CD4-positive, CD25-positive, alpha-beta regulatory T cell (primary cell): ENCODE data around the gene SIM2. TPM values are rescaled to one million over a fixed set of nuclear protein-coding genes. Genes with fewer than 3 reads are reported as not detected.
A peak's percentile ranks its signal among the peaks of the same experiment; 100 is the strongest.

ENCODE experiments used
- ATAC-seq, 2 donors: fragments of 150-1000 bp; cut with Tn5 transposase; one replicate each; pipeline ENCODE4 v1.10.0; 2021; ENCODE audit warnings: low read depth in 2 of 2, moderate number of reproducible peaks in 2 of 2, moderate library complexity in 1 of 2
- DNase-seq, 3 donors: peaks; one replicate each; pipeline versions ENCODE4 v3.0.0 to v3.0.0-alpha.2; 2012 to 2022; ENCODE audit warnings: mixed read lengths in 1 of 3
- H3K27ac ChIP-seq: one replicate; pipeline ENCODE4 v1.7.0; 2013; ENCODE audit warnings: mild to moderate bottlenecking, low read length; ENCODE audit not compliant: insufficient read depth, poor library complexity, severe bottlenecking
- H3K27me3 ChIP-seq: one replicate; pipeline ENCODE4 v1.7.0; 2013; ENCODE audit warnings: low read length; ENCODE audit not compliant: control insufficient read depth, insufficient read depth
- H3K36me3 ChIP-seq: one replicate; pipeline ENCODE4 v1.7.0; 2013; ENCODE audit warnings: mild to moderate bottlenecking, low read length, moderate library complexity; ENCODE audit not compliant: control insufficient read depth, insufficient read depth
- H3K4me1 ChIP-seq: 2 replicates; pipeline ENCODE4 v1.7.0; 2013; ENCODE audit warnings: mild to moderate bottlenecking, low read length; ENCODE audit not compliant: insufficient read depth, control insufficient read depth, poor library complexity, severe bottlenecking
- H3K4me3 ChIP-seq: one replicate; pipeline ENCODE4 v1.7.0; 2013; ENCODE audit warnings: low read depth, mild to moderate bottlenecking, low read length, moderate library complexity
- H3K9me3 ChIP-seq, 2 experiments: 1 replicate in 1 of 2; 2 replicates in 1 of 2; pipeline ENCODE4 v1.7.0; 2013; ENCODE audit warnings: low read length in 2 of 2, mild to moderate bottlenecking in 1 of 2, moderate library complexity in 1 of 2; ENCODE audit not compliant: control insufficient read depth in 2 of 2
- H3K27ac Mint-ChIP-seq, 3 donors: one replicate each; pipeline ENCODE4 v1.8.0; 2020 to 2022; ENCODE audit warnings: mild to moderate bottlenecking in 3 of 3, mixed read lengths in 3 of 3, moderate library complexity in 2 of 3
- H3K27me3 Mint-ChIP-seq: one replicate; pipeline ENCODE4 v1.8.0; 2022; ENCODE audit warnings: mild to moderate bottlenecking, mixed read lengths
- H3K36me3 Mint-ChIP-seq: one replicate; pipeline ENCODE4 v1.8.0; 2020; ENCODE audit warnings: mixed read lengths
- H3K4me1 Mint-ChIP-seq, 4 donors: one replicate each; pipeline ENCODE4 v1.8.0; 2020 to 2022; ENCODE audit warnings: mixed read lengths in 4 of 4, mild to moderate bottlenecking in 1 of 4
- H3K4me3 Mint-ChIP-seq, 4 donors: one replicate each; pipeline ENCODE4 v1.8.0; 2020 to 2022; ENCODE audit warnings: mild to moderate bottlenecking in 4 of 4, mixed read lengths in 4 of 4, moderate library complexity in 3 of 4
- H3K9me3 Mint-ChIP-seq, 7 donors: one replicate each; pipeline ENCODE4 v1.8.0; 2020 to 2022; ENCODE audit warnings: mixed read lengths in 7 of 7, mild to moderate bottlenecking in 3 of 7, moderate library complexity in 2 of 7
- polyA plus RNA-seq, 4 donors: library from polyadenylated mRNA; unstranded; fragments of 300-500 nt; fragmentation: Illumina TruSeq; gene quantifications; one replicate each; pipeline ENCODE4 v1.2.3, GENCODE V29; 2021
- total RNA-seq: library from RNA; stranded (reverse); gene quantifications from one replicate; pipeline ENCODE4 v1.2.3, GENCODE V29; 2022

Gene SIM2
- total and polyA plus RNA-seq, 5 donors from 2014 or later: 0.03 to 0.18 TPM; not detected in 3

DNA sequence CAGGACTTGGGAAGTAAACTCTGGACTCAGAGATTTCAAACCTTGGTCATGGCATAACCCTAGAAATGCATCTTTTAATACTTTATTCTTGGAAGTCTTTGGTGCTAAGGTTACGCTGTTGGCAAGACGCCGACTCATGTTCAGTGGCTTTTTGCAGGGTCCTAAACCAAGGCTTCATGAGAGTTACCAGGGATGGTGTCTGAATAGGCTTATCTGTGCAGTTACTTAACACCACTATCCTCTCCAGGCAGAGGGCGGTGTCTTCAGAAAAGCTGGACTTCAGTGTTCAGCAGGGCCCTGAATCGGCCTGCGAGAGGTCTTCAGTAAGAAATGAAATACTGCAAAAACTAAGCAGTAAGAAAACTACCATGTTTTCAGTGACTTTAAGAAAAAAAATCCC is 58.3 kb downstream of the SIM2 start:
- Histone ChIP-seq H3K9me3 (no peaks in the 10 kb centered on the region), H3K27me3 (no peaks in the 10 kb centered on the region), H3K36me3 (peaks cover 3% of the 10 kb centered on the region), H3K27ac (no peak overlapping the region), H3K4me3 (no peak overlapping the region), H3K4me1 (no peaks in the 10 kb centered on the region)
- Mint-ChIP-seq H3K9me3 (peaks cover 0 to 2% (median 0%) of the 10 kb centered on the region in 7 donors), H3K27ac (no peak overlapping the region), H3K4me3 (no peak overlapping the region), H3K27me3 (no peaks in the 10 kb centered on the region), H3K36me3 (peaks cover 41% of the 10 kb centered on the region), H3K4me1 (no peaks in the 10 kb centered on the region)
- ATAC-seq (no peak), DNase-seq (no peak)

DNA sequence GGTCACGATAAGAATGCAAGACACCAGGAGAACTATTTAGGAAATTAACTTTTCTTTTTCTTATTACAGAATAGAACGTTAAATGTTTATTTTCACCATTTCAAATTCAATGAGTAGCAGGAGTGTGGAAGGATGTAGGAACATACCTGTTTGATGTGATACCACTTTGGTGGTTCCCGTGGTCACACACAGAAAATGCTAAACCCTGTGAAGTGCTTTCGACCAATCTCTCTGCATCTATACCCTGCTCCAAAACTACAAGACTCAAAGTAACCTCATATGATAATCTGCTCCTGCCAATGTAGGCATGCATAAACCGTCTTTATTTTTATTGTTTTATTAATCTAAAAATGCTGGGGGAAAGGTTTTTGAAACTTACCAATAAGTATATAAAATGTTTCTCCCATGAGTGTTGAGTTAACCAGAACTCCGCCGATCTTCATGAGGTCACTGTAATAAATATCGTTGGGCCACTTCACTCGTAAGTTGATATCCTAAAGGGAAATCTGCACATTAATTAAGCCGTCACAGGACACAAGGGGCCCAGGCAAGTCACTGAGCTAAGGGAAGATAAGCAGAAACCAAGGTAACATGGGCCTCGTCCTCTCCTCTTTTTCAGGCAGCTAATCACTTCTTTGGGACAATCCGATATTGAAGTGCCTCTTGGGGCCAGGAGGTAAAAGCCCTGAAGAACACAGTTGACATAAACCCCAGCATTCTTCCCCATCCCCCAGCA is 60.6 kb downstream of the SIM2 start:
- Mint-ChIP-seq H3K4me3 (no peak overlapping the region), H3K4me1 (no peaks in the 10 kb centered on the region), H3K27ac (no peak overlapping the region), H3K9me3 (no peaks in the 10 kb centered on the region), H3K36me3 (peaks cover 34% of the 10 kb centered on the region), H3K27me3 (no peaks in the 10 kb centered on the region)
- no peaks in the 10 kb centered on the region for H3K27me3 ChIP-seq
- no peak overlapping the region for H3K4me3 ChIP-seq
- H3K27ac ChIP-seq: no peak overlapping the region
- H3K9me3 ChIP-seq: no peaks in the 10 kb centered on the region
- DNase-seq (no peak), ATAC-seq (no peak)
- no peaks in the 10 kb centered on the region for H3K36me3 ChIP-seq
- no peaks in the 10 kb centered on the region for H3K4me1 ChIP-seq

DNA sequence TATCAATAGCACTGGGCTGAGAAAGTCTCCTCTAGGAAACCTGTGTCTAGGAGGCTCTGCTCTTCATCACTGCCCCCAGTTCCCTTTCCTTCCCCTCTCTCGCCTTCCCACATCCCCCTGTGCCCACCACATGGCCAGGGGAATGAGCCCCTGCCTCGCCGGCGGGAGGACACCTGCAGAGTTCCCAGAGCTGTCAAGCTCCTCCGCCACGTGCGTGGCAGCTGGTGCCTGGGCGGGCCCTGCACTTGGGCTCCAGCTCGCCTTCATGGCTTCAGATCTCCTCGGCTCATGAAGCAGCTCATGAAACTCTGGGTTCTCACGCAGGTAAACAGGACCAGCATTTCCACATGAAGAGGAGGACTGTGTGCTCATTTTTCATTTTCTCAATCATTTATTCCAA is 62.8 kb downstream of the SIM2 start:
- peaks cover 24% of the 10 kb centered on the region for H3K36me3 Mint-ChIP-seq
- Histone ChIP-seq H3K9me3 (no peaks in the 10 kb centered on the region), H3K4me1 (no peaks in the 10 kb centered on the region), H3K27ac (no peak overlapping the region), H3K4me3 (no peak overlapping the region), H3K36me3 (no peaks in the 10 kb centered on the region), H3K27me3 (no peaks in the 10 kb centered on the region)
- DNase-seq: no peak
- H3K27ac Mint-ChIP-seq: no peak overlapping the region
- H3K4me3 Mint-ChIP-seq: no peak overlapping the region
- ATAC-seq: no peak
- no peaks in the 10 kb centered on the region for H3K9me3 Mint-ChIP-seq
- H3K4me1 Mint-ChIP-seq: no peaks in the 10 kb centered on the region
- no peaks in the 10 kb centered on the region for H3K27me3 Mint-ChIP-seq

DNA sequence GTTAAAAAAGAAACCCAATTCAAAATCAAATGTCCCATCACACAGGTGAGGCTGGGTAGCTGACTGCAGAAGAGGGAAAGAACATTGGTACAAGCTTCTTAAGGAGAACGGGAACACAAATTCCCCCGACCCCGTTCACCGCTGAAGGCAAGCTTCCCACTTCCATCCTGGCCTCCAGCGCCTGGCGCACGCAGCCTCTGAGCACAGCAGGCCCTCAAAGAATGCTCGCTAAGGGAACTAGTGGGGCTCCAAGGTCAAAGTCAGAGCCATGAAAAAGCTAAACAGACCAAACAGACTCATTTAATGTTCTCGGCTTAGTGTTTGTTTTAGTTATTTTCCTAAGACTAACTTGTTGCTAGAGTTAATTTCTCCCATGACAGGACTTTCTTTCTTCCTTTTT is 63.7 kb downstream of the SIM2 start:
- no peak overlapping the region for H3K27ac ChIP-seq
- H3K4me3 ChIP-seq: no peak overlapping the region
- H3K9me3 ChIP-seq: no peaks in the 10 kb centered on the region
- Mint-ChIP-seq H3K27ac (no peak overlapping the region), H3K9me3 (peaks cover 0 to 1% (median 0%) of the 10 kb centered on the region in 7 donors), H3K27me3 (no peaks in the 10 kb centered on the region), H3K4me1 (no peaks in the 10 kb centered on the region), H3K36me3 (peaks cover 25% of the 10 kb centered on the region), H3K4me3 (no peak overlapping the region)
- no peaks in the 10 kb centered on the region for H3K36me3 ChIP-seq
- no peaks in the 10 kb centered on the region for H3K4me1 ChIP-seq
- no peak for DNase-seq
- no peak for ATAC-seq
- H3K27me3 ChIP-seq: no peaks in the 10 kb centered on the region

- ATAC-seq (no peak), DNase-seq (no peak)
- Histone ChIP-seq H3K36me3 (no peaks in the 10 kb centered on the region), H3K4me1 (no peaks in the 10 kb centered on the region), H3K9me3 (no peaks in the 10 kb centered on the region), H3K27me3 (no peaks in the 10 kb centered on the region), H3K4me3 (no peak overlapping the region), H3K27ac (no peak overlapping the region)
- H3K4me3 Mint-ChIP-seq: no peak overlapping the region
- H3K36me3 Mint-ChIP-seq: peaks cover 25% of the 10 kb centered on the region
- no peaks in the 10 kb centered on the region for H3K4me1 Mint-ChIP-seq
- H3K27me3 Mint-ChIP-seq: no peaks in the 10 kb centered on the region
- H3K9me3 Mint-ChIP-seq: peaks cover 0 to 1% (median 0%) of the 10 kb centered on the region in 7 donors
- no peak overlapping the region for H3K27ac Mint-ChIP-seq
Observed at GRCh38 chr21:36763305-36763704, 64.4 kb downstream of the SIM2 start.

DNA sequence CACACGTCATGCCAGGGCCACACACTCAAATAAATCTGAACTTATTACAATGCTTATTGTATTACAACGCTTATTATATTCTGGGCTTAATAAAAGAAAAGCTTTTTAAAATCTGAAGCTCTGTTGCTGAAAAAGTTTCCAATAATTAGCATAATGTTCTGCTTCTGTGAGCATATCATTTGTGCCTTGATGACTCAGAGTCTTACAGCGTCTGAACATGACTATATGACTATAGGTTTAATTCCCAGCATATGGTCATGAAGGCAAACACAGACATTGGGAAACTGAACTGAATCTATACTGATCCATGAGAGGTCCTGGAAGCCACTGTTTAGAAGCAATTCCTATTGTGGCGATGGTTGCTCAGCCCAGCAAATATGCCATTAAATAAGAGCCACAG is 66.3 kb downstream of the SIM2 start:
- no peak overlapping the region for H3K4me3 Mint-ChIP-seq
- peaks cover 0 to 1% (median 0%) of the 10 kb centered on the region in 7 donors for H3K9me3 Mint-ChIP-seq
- Histone ChIP-seq H3K27me3 (no peaks in the 10 kb centered on the region), H3K9me3 (no peaks in the 10 kb centered on the region), H3K4me3 (no peak overlapping the region), H3K27ac (no peak overlapping the region), H3K4me1 (no peaks in the 10 kb centered on the region), H3K36me3 (no peaks in the 10 kb centered on the region)
- ATAC-seq (no peak), DNase-seq (no peak)
- no peaks in the 10 kb centered on the region for H3K27me3 Mint-ChIP-seq
- H3K4me1 Mint-ChIP-seq: peaks cover 0 to 2% (median 0%) of the 10 kb centered on the region in 4 donors
- peaks cover 18% of the 10 kb centered on the region for H3K36me3 Mint-ChIP-seq
- H3K27ac Mint-ChIP-seq: no peak overlapping the region

DNA sequence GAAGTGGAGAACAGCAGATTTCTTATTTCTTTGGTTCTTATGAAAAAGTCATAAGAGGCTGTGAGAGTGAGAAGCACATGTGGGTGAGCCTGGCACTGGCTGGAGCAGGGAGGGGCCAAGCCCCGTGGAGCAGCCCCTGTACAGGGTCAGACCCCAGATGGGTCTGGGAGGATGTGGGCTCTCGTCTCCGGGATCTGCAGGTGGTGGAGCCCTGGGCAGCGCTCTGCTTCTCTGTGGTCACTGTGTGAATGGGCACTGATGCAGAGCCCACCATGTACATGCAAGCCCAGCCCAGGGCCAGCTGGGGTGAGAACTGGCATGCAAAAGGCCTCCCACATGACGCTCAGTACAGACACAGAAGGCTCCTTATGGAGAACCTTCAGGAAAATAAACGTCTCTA is 67.6 kb downstream of the SIM2 start:
- Histone ChIP-seq H3K27ac (no peak overlapping the region), H3K4me3 (no peak overlapping the region), H3K27me3 (no peaks in the 10 kb centered on the region), H3K9me3 (no peaks in the 10 kb centered on the region), H3K36me3 (no peaks in the 10 kb centered on the region), H3K4me1 (no peaks in the 10 kb centered on the region)
- Mint-ChIP-seq H3K9me3 (peaks cover 0 to 1% (median 0%) of the 10 kb centered on the region in 7 donors), H3K4me3 (no peak overlapping the region), H3K27ac (no peak overlapping the region), H3K4me1 (peaks cover 0 to 2% (median 0%) of the 10 kb centered on the region in 4 donors), H3K36me3 (peaks cover 18% of the 10 kb centered on the region), H3K27me3 (no peaks in the 10 kb centered on the region)
- ATAC-seq (no peak), DNase-seq (no peak)

GRCh38 chr21:36767096-36767495 is 68.2 kb downstream of the SIM2 start:
- no peaks in the 10 kb centered on the region for H3K4me1 ChIP-seq
- Mint-ChIP-seq H3K27ac (peak overlapping the region in 1 of 3 donors; percentile 24), H3K4me3 (no peak overlapping the region), H3K9me3 (peaks cover 0 to 1% (median 0%) of the 10 kb centered on the region in 7 donors), H3K36me3 (peaks cover 18% of the 10 kb centered on the region), H3K27me3 (no peaks in the 10 kb centered on the region), H3K4me1 (peaks cover 0 to 2% (median 0%) of the 10 kb centered on the region in 4 donors)
- no peak overlapping the region for H3K4me3 ChIP-seq
- H3K36me3 ChIP-seq: no peaks in the 10 kb centered on the region
- H3K27me3 ChIP-seq: no peaks in the 10 kb centered on the region
- no peak overlapping the region for H3K27ac ChIP-seq
- ATAC-seq (no peak), DNase-seq (no peak)
- H3K9me3 ChIP-seq: no peaks in the 10 kb centered on the region
